GM13977 (cell line): ENCODE measurements around the gene CD84.

ENCODE experiments used
- DNase-seq: peaks from one replicate; pipeline ENCODE4 v3.0.0; 2012; ENCODE audit warnings: low spot score
- CTCF ChIP-seq: IDR thresholded peaks from 2 replicates; pipeline ENCODE4 v1.5.1; 2012; ENCODE audit warnings: mild to moderate bottlenecking, control low read depth; ENCODE audit not compliant: insufficient read depth; ENCODE audit errors: extremely low read depth, missing control alignments
- in situ Hi-C: fragments of 300-500 bp; cut with MboI; formaldehyde crosslinking; loops from one replicate; pipeline ENCODE4 v1.12.0; 2022; ENCODE audit warnings: low sequenced_read_pairs, low pct_unique_long_range_greater_than_20kb, mixed read lengths, inconsistent platforms; ENCODE audit not compliant: unreplicated experiment

CD84 gene

GRCh38 chr1:160577671-160578070 lies 1.6 kb downstream of the CD84 start:
- in situ Hi-C loops, result no loop called here
- no peak for TF ChIP-seq CTCF
- no peak for DNase-seq

GRCh38 chr1:160576884-160577283 lies 2.4 kb downstream of the CD84 start:
- TF ChIP-seq CTCF, result no peak
- in situ Hi-C loops, result no loop called here
- no peak for DNase-seq

- in situ Hi-C loops, result no loop called here
- no peak for TF ChIP-seq CTCF
- no peak for DNase-seq
Observed at GRCh38 chr1:160576390-160576789, 2.9 kb downstream of the CD84 start.

GRCh38 chr1:160575112-160575664 lies 4.1 kb downstream of the CD84 start:
- no peak for TF ChIP-seq CTCF
- in situ Hi-C loops, result no loop called here
- no peak for DNase-seq

- in situ Hi-C loops, result no loop called here
- DNase-seq, result no peak
- no peak for TF ChIP-seq CTCF
Observed at GRCh38 chr1:160570840-160571239, 8.5 kb downstream of the CD84 start.

GRCh38 chr1:160569806-160570205 lies 9.5 kb downstream of the CD84 start:
- TF ChIP-seq CTCF, result no peak
- in situ Hi-C loops, result no loop called here
- no peak for DNase-seq
